Peyer's patch (tissue), 4 donors: ENCODE results near the gene NOX5. TPM values are rescaled to one million over a fixed set of nuclear protein-coding genes. Genes with fewer than 3 reads are reported as not detected.

Experiments
- DNase-seq, 3 donors: peaks; one replicate each; pipeline ENCODE4 v3.0.0-alpha.2; 2017 to 2019
- H3K27ac ChIP-seq, 4 donors: fragments of 200-600 bp; sonication (generic); one replicate each; pipeline ENCODE4 v1.5.1; 2016 to 2019
- H3K27me3 ChIP-seq, 2 donors: fragments of 200-600 bp; sonication (generic); one replicate each; pipeline ENCODE4 v1.5.1; 2019
- H3K36me3 ChIP-seq, 3 donors: fragments of 200-600 bp; sonication (generic); one replicate each; pipeline ENCODE4 v1.5.1; 2016 to 2019
- H3K4me1 ChIP-seq, 4 donors: fragments of 200-600 bp; sonication (generic); one replicate each; pipeline ENCODE4 v1.5.1; 2016 to 2019
- H3K4me3 ChIP-seq, 4 donors: fragments of 200-600 bp; sonication (generic); 1 replicate in 3 of 4; 2 replicates in 1 of 4; pipeline ENCODE4 v1.5.1; 2016 to 2019; ENCODE audit warnings: mild to moderate bottlenecking in 1 of 4
- H3K9me3 ChIP-seq, 4 donors: fragments of 200-600 bp; sonication (generic); one replicate each; pipeline ENCODE4 v1.5.1; 2016 to 2019; ENCODE audit warnings: mild to moderate bottlenecking in 1 of 4
- POLR2A ChIP-seq, 2 donors: fragments of 450-650 bp; IDR thresholded peaks; one replicate each; pipeline ENCODE4 v1.5.1; 2017; ENCODE audit warnings: antibody characterized with exemption in 2 of 2, mild to moderate bottlenecking in 2 of 2, moderate library complexity in 2 of 2
- total RNA-seq, 4 donors: library from RNA; depleted of rRNA; stranded (reverse); fragments of >200 nt; gene quantifications; one replicate each; pipeline ENCODE4 v1.1.0, GENCODE V29; 2016
- TF ChIP-seq, protein P1 (sequence below), 6 experiments: fragments of 450-650 bp in 4 of 6; fragments of 200-600 bp in 2 of 6; sonication (generic) in 1 of 6; IDR thresholded peaks; one replicate each; pipeline ENCODE4 v1.5.1; 2017 to 2019; ENCODE audit warnings: antibody characterized with exemption in 6 of 6, mild to moderate bottlenecking in 3 of 6, moderate library complexity in 1 of 6

NOX5 gene
- total RNA-seq, 4 donors from 2014 or later, result 0.13 to 5.0 TPM; not detected in 2

DNA sequence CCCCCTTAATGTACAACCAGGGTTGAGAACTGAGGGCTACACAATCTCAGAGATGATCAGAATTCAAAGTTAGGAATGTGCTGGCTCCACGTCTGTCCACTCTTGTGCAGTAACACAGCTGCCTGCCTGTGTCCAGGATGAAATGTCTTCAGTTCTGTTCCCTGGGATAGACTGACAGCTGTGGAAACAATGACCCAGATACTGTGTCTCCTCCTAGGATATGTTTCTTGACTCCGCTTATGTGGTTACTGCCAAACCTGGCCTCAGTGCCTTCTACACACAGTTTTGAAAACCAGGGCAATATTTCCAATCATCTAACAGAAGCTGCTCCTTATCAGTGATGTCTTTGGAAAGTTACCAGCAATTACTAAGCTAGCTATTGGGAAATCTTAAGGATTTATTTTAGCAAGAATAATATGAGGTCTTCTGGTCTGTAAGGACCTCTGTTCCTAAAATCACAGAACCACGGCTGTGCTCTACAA is 67.6 kb downstream of the NOX5 start:
- peak overlapping the region; percentile 20 to 77 (median 37) for H3K27ac ChIP-seq
- TF ChIP-seq POLR2A (IDR thresholded peaks at IDR 0.05), result no peak
- TF ChIP-seq, protein P1, sequence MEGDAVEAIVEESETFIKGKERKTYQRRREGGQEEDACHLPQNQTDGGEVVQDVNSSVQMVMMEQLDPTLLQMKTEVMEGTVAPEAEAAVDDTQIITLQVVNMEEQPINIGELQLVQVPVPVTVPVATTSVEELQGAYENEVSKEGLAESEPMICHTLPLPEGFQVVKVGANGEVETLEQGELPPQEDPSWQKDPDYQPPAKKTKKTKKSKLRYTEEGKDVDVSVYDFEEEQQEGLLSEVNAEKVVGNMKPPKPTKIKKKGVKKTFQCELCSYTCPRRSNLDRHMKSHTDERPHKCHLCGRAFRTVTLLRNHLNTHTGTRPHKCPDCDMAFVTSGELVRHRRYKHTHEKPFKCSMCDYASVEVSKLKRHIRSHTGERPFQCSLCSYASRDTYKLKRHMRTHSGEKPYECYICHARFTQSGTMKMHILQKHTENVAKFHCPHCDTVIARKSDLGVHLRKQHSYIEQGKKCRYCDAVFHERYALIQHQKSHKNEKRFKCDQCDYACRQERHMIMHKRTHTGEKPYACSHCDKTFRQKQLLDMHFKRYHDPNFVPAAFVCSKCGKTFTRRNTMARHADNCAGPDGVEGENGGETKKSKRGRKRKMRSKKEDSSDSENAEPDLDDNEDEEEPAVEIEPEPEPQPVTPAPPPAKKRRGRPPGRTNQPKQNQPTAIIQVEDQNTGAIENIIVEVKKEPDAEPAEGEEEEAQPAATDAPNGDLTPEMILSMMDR (IDR thresholded peaks at IDR 0.05), result no peak
- H3K4me1 ChIP-seq, result peaks cover 0 to 9% (median 0%) of the 10 kb centered on the region in 4 donors
- no peak overlapping the region for H3K4me3 ChIP-seq
- DNase-seq, result no peak
- no peaks in the 10 kb centered on the region for H3K9me3 ChIP-seq
- no peaks in the 10 kb centered on the region for H3K27me3 ChIP-seq
- H3K36me3 ChIP-seq, result no peaks in the 10 kb centered on the region

DNA sequence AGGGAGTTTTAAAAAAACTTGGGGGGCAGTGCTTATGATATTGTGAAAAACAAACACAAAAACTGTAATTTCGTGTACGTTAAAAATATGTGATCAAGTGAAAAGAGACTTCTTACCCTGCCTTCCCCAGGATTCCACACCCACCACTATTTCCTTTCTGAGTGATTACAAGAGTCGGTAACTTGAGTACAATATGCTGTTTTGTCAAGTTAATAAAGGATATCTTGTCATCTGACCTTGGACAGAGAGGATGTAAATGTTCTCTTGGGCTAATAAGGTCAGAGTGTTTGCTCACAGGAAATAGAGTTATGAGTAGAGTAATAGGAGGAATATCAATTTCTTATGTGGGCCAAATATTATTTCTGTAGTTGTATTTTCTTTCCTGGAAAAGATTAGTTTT is 68.1 kb downstream of the NOX5 start:
- H3K9me3 ChIP-seq, result no peaks in the 10 kb centered on the region
- no peak for DNase-seq
- no peaks in the 10 kb centered on the region for H3K27me3 ChIP-seq
- TF ChIP-seq, protein P1 (IDR thresholded peaks at IDR 0.05), result no peak
- TF ChIP-seq POLR2A (IDR thresholded peaks at IDR 0.05), result no peak
- no peaks in the 10 kb centered on the region for H3K36me3 ChIP-seq
- no peak overlapping the region for H3K4me3 ChIP-seq
- peak overlapping the region in 1 of 4 donors; percentile 77 for H3K27ac ChIP-seq
- H3K4me1 ChIP-seq, result peaks cover 0 to 9% (median 0%) of the 10 kb centered on the region in 4 donors

DNA sequence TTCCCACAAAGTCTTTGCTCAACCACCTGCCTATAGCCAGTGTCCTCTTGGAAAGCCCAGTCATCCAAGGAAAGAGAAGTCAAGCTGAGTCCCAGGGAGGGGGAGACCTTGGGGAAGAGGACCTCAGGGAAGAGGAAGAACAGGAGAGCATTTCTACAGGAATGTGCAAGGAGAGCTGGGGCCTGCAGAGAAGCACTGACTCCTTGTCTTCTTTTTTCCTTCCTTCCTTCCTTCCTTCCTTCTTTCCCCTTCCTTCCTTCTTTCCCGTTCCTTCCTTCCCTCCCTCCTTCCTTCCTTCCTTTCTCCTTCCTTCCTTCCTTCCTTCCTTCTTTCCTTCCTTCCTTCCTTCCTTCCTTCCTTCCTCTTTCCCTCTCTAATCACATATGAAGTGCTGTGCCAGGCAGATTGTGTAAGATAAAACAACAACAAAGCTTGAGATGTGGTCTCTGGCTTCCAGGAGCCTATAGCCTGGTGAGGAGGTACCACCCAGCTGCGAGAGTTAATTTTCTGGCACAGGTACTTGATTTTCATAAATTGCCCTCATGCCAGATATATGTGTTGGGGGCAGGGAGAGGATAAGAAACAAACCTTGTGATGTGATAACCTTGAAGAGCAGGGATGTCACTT is 70.0 kb downstream of the NOX5 start:
- Histone ChIP-seq H3K36me3 (no peaks in the 10 kb centered on the region), H3K4me3 (no peak overlapping the region), H3K4me1 (peaks cover 0 to 9% (median 0%) of the 10 kb centered on the region in 4 donors), H3K9me3 (no peaks in the 10 kb centered on the region), H3K27me3 (no peaks in the 10 kb centered on the region), H3K27ac (no peak overlapping the region)
- no peak for TF ChIP-seq POLR2A (IDR thresholded peaks at IDR 0.05)
- TF ChIP-seq, protein P1 (IDR thresholded peaks at IDR 0.05), result no peak
- no peak for DNase-seq

DNA sequence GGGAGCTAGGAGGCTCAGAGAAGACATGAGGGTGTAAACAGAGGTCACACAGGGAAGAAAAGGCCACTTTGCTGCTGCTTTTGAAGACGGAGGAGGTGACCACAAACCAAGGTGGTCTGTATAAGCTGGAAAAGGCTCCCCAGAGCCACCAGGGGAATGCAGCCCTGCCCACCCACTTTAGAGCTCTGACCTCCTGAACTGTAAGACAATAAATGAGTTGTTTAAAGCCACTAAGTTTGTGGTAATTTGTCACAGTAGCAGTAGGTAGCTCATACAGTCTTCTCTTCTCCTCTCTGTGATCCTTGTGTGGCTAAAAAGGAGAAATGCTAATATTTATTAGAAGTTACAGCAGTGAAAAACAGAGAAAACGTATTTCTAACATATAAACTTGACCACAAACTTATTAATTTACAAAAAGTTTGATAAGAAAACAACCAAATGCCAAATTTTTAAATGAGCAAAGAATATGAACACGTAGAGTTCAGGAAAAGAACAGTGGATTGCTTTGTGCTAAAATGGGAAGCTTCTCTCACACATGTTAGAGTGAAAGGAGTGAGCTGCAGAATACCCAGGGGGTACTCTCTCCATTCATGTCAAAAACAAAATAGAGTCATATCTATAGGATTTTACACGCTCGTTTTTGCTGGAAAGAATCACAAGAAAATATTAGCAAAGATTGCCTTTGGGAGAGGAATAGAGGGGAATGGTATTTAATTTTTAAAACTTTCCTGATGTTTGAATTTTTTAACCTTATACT is 71.0 kb downstream of the NOX5 start:
- Histone ChIP-seq H3K27me3 (no peaks in the 10 kb centered on the region), H3K4me3 (no peak overlapping the region), H3K9me3 (no peaks in the 10 kb centered on the region), H3K27ac (no peak overlapping the region), H3K4me1 (peaks cover 0 to 9% (median 0%) of the 10 kb centered on the region in 4 donors), H3K36me3 (no peaks in the 10 kb centered on the region)
- DNase-seq, result no peak
- TF ChIP-seq, protein P1 (IDR thresholded peaks at IDR 0.05), result no peak
- TF ChIP-seq POLR2A (IDR thresholded peaks at IDR 0.05), result no peak

DNA sequence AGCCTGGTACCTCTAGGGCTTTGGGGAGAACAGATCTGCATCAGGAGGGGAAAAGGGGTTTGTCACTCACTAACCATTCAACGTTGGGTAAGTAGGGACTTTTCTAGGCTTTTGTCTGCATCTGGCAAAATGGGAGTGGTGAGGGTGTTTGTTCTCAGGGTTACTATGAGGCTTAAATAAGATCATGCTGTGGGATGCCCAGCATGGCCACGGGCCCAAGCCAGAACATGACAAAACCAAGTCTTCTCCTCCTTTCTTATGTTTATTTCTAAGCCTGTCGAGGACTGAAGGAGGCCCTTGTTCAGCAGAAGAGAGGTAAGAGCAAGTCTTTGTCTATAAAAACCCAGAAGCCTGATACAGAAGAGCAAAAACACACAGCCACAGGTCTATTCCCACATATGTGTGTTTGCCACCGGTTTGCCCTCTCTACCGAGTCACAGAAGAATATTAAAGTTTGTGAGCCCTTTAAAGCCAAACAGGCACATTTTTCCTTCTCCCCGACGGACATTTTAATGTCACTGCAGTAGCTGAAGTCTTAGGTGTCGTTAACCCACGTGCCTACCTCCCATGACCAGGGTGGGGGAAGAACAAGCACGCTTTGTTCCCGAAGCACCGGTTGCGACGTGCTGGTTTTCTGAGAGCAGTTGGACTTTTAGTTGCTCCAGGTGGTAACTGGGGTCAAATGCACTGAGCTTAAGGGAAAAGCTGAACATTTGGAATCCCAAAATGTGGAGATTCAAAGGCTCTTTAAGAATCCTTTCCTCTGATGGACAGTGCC is 72.1 kb downstream of the NOX5 start:
- Histone ChIP-seq H3K4me1 (peaks cover 0 to 5% (median 0%) of the 10 kb centered on the region in 4 donors), H3K27ac (no peak overlapping the region), H3K9me3 (no peaks in the 10 kb centered on the region), H3K36me3 (no peaks in the 10 kb centered on the region), H3K27me3 (no peaks in the 10 kb centered on the region), H3K4me3 (no peak overlapping the region)
- DNase-seq, result no peak
- TF ChIP-seq, protein P1 (IDR thresholded peaks at IDR 0.05), result no peak
